ENCODE measurements around the gene ABI3BP.
A peak's percentile ranks its signal among the peaks of the same experiment; 100 is the strongest.
"Not testable (repeated sequence)": the region's sequence is repeated elsewhere in the genome, so short reads cannot be mapped to it uniquely, and the experiment has no call there.

The ABI3BP gene, protein sequence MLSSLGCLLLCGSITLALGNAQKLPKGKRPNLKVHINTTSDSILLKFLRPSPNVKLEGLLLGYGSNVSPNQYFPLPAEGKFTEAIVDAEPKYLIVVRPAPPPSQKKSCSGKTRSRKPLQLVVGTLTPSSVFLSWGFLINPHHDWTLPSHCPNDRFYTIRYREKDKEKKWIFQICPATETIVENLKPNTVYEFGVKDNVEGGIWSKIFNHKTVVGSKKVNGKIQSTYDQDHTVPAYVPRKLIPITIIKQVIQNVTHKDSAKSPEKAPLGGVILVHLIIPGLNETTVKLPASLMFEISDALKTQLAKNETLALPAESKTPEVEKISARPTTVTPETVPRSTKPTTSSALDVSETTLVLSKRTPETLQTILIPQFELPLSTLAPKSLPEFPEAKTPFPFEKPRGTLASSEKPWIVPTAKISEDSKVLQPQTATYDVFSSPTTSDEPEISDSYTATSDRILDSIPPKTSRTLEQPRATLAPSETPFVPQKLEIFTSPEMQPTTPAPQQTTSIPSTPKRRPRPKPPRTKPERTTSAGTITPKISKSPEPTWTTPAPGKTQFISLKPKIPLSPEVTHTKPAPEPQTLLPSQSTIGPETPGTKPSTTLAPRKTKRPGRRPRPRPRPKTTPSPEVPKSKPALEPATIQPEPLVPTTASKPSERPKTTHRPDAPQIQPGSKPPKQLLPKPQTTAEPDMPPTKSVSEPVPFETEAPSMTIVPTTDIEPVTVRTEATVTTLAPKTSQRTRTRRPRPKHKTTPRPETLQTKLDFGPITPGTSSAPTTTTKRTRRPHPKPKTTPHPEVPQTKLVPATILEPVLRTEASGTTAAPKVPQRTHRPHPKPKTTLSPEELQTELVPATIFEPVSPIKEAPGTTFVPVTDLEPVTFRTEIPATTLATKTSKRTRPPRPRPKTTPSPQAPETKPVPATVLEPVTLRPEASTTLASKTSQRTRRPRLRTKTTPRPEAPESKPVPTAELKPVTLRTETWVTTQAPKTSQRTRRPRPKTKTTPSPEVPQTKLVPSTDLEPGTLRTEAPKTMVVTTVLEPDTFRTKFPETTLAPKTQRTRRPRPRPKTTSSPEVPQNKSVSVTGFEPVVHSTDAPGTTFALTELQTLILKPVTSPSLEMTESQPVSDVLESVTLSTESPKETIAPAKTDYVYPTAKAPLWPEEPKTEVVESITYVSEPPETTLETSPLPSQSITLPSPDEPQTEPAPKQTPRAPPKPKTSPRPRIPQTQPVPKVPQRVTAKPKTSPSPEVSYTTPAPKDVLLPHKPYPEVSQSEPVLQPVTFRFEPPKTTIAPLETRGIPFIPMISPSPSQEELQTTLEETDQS (N-terminal part only)

DNA sequence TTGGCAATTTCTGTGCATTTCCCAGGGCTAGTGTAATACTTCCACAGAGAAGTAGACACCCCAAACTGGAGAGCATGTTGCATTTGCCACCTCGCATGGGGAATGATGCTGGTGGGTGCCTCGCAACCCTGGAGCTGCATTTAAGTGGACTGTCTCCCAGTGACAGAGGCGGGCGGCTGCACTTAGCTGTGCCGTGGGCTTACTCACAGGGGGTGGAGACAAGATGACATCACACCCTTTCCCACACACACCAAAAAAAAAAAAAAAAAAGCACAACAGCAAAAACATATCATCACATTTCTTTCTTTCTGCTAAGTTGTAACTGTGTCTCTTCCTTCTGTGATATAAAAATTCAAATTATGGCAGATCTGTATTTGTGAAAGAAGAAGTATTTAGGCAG is at the start of gene ABI3BP:
Gene ABI3BP (minus strand): TSS at position 113 of the 400 bp plus-strand sequence. CDS start 37 bp downstream, at position 76.
- peak in 1 of 2 donors; percentile 1 for DNase-seq (ENCODE audit: low read depth in 2 of 2)

DNA sequence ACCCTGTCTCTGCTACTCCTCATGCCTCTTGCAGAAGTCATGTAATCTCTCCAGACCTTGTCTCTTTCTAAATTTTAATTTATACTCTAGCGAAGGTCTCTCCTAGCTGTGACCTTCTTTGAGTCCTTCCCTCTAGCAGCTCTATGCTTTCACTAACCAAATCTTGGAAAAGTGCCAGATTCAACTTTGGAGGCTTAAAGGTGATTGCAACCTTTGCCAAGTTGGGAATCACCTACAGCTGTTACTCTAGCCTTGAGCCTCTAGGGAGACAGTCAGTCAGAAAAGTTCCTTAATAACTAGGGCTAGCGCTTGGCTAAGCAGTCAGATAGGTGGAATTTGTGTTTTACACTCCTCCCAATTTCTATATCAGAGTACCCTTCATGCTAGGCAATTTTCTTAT is 46.1 kb upstream of the ABI3BP start:
- no peak for DNase-seq (ENCODE audit: low read depth in 2 of 2)

DNA sequence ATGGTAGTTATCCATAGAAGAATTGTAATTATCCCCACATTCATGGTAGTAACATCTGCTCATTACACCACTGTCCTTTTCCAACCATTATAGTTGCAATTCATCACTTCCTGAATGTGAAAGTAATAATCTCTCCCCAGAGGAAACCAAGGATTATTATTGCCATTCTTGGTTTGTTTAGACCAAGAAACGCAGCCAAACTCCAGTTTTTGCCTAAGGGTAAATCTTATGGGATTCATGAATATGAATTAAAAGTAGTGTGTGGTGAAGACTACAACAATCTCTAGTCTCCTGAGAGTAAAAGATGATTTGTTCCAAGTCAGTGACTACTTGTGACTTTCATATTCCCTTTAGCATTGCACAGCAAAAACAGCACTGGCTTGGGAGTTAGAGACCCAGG is 45.7 kb upstream of the ABI3BP start:
- no peak for DNase-seq (ENCODE audit: low read depth in 2 of 2)

DNA sequence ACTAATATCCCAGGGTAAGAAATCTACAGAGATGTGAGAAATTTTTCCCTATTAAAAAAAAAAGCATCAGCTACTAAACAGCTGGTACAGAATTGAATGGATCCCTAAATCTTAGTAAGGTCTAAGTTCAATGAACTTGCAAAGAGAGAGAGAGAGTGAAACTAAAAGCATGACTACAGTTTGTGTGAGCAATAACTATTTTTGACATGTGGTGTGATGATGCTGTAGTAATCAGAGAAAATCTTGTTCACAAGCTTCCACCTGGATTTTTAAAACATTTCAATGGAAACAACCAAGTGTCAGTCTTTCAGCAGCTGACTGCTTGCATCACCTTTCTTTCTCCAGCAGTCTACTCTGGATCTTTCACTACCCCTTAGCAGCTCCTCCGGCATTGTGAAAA is 45.2 kb upstream of the ABI3BP start:
- no peak for DNase-seq (ENCODE audit: low read depth in 2 of 2)

DNA sequence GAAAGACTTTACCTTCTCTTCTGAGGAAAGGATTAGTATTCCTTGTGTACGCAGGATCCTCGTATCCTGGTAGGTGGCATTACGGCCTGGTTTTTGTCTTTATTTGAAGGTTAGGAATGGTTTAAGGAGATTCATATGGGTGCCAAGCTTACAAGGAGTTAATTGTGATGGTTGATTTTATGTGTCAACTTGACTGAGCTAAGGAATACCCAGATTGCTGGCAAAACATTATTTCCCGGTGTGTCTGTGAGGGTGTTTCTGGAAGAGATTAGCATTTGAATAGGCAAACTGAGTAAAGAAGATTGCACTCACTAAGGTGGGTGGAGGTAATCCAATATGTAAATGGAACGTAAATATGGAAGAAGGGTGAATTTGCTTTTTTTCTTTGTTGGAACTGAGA is 44.4 kb upstream of the ABI3BP start:
- DNase-seq (ENCODE audit: low read depth in 2 of 2) = no peak

DNA sequence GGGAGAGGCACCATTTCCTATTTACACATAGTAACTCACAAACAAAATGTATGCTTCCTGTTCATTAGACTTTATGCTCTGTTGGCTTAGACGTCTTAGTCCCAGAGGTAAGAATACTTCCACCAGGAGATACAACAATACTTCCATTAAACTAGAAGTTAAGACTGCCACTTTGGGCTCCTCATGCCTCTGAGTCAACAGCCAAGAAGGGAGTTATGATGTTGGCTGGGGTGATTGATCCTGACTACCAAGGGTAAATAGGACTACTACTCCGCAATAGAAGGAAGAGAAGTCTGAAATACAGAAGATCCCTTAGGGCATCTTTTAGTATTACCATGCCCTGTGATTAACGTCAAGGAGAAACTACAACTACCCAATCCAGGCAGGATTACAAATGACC is 43.5 kb upstream of the ABI3BP start:
- DNase-seq (ENCODE audit: low read depth in 2 of 2) = no peak

DNA sequence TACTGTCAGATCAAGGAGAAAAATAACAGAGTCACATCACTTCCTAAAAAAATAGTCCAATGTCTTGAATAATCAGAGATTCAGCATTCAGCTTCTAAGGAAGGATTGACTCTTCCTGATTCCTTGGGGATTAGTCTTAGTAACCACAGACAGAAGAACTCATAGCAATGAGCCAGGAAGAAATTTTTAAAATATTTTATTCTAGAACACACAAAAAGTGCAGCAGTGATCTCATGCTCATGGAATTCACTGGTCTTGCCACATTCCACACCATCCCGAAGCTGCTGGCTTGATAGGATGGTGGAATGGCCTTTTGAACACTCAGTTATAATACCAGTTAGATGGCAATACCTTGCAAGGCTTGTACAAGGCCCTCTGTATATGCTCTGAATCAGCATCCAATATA is 43.0 kb upstream of the ABI3BP start:
- DNase-seq (ENCODE audit: low read depth in 2 of 2) = no peak

DNA sequence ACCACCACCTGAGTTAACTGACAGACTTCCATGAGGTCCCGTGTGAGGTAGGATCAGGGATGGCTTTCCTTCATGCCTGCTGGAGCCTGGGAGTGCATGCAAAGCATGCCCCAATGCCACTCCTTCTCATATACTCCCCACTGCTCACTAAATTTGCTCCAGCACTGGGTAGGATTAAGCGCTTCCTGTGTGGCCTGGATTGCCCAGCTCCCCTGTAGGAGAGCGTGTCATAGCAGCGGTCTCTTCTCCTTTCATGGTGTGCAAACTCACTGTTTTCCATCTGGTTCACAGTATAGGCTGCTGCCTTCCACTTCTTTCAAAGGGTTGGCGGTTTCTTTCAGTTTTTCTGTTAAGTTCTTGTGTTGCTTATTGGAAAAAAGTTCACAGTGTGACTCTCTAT is 34.1 kb upstream of the ABI3BP start:
- DNase-seq (ENCODE audit: low read depth in 2 of 2) = no peak

DNA sequence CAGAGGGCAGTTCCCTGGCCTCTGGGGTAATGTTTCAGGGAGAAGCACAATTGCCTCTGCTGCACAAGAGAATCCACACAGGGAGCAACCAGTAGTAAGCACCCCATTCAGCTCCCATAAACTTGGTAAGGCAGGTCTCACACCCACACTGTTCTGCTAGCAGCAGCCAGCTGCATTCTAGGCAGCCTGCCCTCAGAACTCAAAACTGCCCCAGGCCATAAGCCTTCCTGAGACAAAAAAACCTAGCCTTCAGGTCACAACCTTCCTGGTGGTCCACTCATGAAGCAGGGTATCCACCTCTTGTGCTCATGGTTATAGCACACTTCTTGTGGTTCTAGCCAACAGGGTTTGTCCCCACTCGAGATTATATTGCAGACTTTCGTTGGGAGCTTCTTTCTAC is 33.7 kb upstream of the ABI3BP start:
- DNase-seq (ENCODE audit: low read depth in 2 of 2) = no peak

DNA sequence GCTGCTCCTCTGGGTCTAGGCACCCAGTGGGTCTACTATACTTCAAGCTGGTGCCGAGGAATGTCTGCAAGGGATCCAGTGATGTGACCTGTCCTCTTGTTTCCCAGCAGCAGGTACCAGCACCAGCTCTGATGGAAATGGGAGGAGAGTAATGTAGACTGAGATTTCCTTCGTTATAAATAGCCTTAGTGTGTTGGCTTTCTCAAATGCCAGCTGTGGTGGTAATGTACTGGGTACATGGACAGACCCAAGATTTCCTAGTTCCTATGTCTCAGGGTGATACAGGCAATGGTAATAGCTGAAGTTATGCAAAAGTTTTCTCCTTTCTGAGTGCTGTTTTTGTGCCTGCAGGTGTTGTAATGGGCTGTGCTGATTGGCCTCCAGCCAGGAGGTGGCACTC is 33.0 kb upstream of the ABI3BP start:
- DNase-seq (ENCODE audit: low read depth in 2 of 2) = no peak

DNA sequence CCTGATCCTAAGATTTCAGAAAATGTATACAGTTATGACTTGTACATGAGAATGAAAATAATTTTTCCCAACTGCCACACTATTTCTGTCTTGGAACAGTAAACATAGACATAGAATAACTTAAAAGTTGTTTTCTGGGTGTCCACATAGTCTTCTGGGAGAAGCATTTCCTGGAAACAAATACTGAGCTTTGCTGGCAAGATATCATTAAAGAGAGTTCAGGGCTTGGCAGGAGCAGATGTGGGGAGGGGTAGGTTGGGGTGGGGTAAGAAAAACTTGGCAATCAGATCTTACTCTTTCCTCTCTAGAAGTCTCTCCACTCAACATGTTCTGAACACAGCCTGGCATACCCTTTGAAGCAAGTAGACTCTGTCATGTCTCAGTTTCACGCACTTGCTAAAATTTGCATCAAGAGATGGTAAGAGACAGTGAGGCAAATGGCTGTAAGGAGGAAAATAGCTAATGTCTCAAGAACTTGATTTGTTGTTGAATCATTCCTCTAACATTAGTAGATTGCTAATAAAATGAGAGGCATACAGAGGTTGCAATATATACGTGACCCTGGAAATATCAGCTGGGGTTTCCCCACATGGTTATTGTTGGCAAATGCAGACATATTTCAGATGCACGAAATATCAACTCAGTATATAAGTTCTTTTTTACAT is 27.3 kb upstream of the ABI3BP start:
- no peak for DNase-seq (ENCODE audit: low read depth in 2 of 2)

DNA sequence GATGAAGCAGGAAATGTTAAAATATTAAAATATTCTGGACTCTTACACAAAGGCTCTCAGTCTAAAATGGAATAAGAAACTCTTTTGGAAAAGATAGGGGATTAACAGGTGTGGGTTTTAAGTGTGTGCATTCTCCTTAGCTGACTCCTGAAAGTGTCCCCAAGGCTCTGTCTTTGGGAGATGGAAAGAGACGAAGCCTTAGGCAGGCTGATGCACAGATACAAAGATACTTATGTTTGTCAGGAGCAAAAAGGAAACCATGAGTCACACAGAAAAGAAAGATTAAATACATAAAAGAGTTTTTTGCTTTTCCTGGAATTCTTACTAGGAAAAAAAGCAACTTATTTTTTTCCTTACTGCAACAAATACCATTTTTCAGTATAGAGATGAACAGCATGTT is 23.8 kb upstream of the ABI3BP start:
- DNase-seq (ENCODE audit: low read depth in 2 of 2) = no peak

DNA sequence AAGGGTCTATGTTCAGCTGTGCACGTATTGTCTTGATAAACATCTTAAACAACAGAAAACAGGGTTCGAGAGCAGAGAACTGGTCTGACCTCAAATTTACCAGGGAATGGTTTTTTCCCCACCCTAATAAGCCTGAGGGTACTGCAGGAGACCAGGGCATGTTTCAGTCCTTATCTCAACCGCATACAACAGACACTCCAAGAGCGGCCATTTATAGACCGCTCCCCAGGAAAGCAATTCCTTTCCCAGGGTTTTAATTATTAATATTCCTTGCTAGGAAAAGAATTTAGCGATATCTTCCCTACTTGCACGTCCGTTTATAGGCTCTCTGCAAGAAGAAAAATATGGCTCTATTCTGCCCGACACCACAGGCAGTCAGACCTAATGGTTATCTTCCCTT is 19.1 kb upstream of the ABI3BP start:
- DNase-seq (ENCODE audit: low read depth in 2 of 2) = not testable (repeated sequence)

DNA sequence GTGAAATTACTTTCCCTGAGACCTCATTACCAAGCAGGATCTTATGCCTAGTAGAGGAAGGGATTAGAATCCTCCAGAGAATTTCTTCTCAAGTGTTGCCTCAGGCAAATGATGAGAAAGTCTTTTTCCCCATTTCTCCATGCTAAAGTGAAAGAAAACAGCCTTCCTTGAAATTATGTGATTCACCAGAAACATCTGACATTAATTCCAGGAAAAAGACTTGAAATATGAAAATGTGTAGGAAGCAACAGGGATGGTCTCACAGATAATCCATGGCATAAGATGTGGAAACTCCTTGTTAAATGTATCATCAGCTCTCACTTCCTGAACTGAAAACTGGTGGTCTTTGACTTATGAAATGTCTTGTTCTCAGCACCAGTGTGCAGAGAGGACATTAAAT is 17.9 kb upstream of the ABI3BP start:
- no peak for DNase-seq (ENCODE audit: low read depth in 2 of 2)

DNA sequence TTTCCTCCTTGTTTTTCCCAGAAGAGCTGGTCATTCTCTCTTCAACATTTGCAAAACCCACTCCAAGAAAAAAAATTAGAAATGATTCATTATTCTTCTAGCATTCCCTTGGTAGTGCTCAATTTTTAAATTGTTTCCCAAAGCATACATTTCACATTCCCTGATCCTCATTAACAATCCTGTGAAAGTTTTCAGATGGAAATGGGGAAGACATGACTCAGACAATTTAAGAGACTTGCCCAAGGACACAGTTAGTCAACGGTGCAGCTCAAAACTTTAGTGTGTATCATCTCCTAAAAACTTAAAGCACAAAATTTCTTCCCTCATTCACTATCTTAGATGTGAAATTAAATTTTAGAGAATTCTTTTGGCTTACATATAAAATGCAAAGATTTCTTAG is 17.1 kb upstream of the ABI3BP start:
- no peak for DNase-seq (ENCODE audit: low read depth in 2 of 2)

DNA sequence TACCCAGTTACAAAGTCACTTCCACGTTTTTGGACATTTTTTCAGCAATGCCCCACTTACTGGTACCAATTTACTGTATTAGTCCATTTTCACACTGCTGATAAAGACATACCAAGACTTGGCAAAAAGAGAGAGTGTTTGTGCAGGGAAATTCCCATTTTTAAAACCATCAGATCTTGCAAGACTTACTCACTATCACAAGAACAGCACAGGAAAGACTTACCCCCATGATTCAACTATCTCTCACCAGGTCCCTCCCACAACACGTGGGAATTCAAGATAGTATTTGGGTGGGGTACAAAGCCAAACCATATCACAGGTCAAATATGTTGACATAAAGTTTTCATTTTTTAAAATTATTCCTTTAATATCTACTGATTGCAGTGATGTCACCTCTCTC is 16.2 kb upstream of the ABI3BP start:
- DNase-seq (ENCODE audit: low read depth in 2 of 2) = no peak

DNA sequence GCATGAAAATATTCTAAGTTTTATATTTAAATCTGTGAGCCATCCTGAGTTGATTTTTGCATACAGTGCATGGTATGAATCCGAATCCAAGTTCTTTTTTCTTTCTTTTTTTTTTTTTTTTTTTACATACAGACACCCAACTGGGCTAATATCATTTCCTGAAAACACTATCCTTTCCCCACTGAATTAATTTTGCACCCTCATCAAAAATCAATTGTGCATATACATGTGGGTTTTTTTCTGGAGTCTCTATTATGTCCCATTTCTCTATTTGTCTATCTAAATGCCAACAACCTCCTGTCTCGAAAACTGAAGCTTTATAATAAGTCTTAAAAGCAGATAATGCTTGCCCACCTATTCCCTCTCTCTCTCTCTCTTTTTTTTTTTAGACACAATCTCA is 5.9 kb upstream of the ABI3BP start:
- no peak for DNase-seq (ENCODE audit: low read depth in 2 of 2)

DNA sequence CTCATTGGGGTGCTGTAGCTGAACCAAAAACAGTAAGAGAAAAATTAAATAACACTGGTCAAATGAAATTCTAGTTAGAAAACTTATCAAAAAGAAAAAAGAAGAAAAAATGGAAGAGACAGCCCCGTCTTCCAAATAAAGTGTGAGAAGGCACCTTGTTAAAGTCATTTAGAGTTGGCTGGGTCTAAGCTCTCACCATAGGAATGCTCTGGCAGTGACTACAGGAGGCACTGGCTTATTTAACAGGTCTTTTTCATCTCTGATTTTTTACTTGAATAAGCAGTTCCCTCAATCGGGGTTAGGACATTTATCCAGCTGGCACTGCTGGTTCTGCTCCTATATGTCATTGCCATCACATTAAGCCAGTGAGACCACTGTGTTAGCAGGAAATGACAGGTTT is 1.6 kb upstream of the ABI3BP start:
- no peak for DNase-seq (ENCODE audit: low read depth in 2 of 2)

DNA sequence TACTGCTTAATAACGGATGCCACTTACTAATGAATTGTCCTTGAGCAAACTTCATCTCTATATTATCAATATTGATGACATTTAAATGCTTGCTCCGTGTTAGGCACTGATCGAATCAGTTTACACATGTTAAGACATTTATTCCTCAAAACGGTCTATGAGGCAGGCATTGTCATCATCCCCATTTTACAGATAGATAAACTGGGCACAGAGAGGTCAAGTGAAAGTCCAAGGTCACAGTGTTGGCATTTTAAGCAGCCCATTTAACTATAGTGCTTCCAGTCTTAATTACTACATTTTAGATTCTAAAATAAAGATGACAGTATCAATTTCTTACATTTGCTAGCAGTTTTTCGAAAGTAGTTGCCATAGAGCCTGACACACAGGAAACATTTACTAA is 966 bp upstream of the ABI3BP start:
- no peak for DNase-seq (ENCODE audit: low read depth in 2 of 2)

DNA sequence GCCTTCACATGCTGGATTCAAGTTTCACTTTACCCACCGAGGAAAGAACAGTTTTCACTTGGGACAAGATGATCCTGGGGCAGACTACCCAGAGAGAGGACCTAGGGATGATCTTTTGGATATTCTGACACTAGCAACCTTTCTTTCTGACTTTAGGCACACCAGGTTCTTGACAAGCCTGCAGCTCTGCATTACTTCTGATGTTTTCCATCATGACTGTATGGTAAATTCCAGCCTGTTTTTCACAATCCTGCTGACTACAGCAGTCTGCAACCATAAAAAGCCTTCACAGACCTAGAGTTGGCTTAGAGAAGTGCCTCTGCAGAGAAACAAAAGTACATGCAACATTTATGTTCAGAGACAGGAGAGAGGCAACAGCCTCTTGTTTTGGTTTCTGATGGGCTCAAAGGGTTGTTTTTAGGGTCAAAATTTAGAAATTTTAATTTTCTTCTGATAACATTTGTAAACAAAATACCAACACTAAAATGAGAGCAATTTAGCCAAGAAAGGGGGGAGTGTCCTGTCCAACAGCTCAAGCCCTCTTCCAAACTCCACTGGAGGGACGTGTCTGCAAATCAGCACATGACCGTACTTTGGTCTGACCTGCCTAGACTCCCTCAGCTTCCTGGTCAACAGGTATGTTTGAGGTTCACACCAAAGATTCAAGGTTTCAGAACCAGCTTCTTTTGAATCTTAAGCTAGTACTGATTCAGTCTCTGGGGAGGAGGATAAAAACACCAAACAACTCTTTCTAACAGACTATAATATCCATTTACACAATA is 799 bp downstream of the ABI3BP start:
- no peak for DNase-seq (ENCODE audit: low read depth in 2 of 2)

DNA sequence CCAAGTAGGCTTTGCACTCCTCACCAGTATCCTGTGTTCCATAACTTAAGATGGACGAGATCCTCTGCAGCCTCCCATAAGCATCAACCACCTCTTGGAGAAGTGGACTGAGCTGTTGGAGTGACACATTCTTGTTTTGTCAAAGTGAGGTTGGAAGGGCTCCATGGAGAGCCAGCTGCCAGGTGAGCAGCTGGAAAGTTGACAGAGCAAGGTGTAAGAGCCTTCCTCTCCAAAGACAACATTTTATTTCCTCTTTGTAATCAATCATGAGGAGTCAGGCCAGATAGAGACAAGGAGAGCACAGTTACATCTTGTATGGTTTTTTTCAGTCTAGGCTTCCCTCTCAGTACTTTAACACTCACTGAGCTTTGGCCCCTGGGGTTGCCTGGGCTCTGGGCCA is 5.1 kb downstream of the ABI3BP start:
- DNase-seq (ENCODE audit: low read depth in 2 of 2) = no peak
